GM12801 (cell line): ENCODE data around the gene SLC7A14.

Experiments used
- CTCF ChIP-seq: IDR thresholded peaks from one replicate; pipeline ENCODE4 v1.5.1; 2011; ENCODE audit warnings: control low read depth; ENCODE audit not compliant: insufficient read length; ENCODE audit errors: extremely low read depth

SLC7A14 gene

GRCh38 chr3:170585937-170586310 lies at the start of gene SLC7A14:
SLC7A14 (minus strand) TSS chr3:170586075; CDS start chr3:170526936, 59,139 bp downstream.
- TF ChIP-seq CTCF, result no peak

DNA sequence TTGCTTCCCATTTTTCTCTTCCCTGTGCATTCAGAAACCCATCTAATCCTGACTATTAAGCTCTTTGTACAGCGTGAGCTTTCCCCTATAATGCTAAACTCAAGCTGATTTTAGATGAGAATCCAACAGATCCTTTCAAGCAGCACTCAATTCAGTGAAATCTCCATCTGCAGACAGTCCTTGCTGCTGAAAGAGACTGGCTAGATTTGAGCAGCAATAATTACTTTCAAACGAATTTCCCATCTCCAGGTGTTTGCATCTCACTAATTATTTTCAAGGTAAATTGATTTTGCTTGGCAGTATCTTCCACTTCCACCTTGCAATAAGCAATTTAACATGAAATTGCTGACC lies 49.5 kb upstream of the SLC7A14 start:
- no peak for TF ChIP-seq CTCF

- TF ChIP-seq CTCF, result no peak
Observed at GRCh38 chr3:170634663-170635384, 48.9 kb upstream of the SLC7A14 start.

DNA sequence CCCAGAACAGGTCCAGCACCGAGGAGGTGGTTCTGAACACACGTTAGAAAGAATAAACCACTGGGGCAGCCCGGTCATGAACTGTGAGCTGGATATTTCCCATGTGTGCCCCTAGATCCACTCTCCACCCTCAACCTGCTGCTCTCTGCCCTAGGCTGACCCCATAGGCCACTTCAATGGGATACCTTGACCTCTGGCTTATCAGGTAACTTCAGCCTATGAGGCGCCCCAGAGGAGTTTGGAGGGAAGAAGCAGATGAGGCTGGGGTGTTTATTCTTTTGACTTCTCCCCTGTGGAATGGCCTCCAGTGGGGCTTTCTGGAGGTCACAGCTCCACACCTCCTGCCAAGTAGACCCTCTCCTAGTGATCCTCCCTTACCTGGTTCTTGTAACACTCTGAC lies 47.7 kb upstream of the SLC7A14 start:
- no peak for TF ChIP-seq CTCF

- no peak for TF ChIP-seq CTCF
Observed at GRCh38 chr3:170632780-170633179, 46.9 kb upstream of the SLC7A14 start.

GRCh38 chr3:170631755-170632488 lies 46.0 kb upstream of the SLC7A14 start:
- no peak for TF ChIP-seq CTCF

- TF ChIP-seq CTCF, result no peak
Observed at GRCh38 chr3:170623524-170623923, 37.6 kb upstream of the SLC7A14 start.
